ENCODE measurements around the gene MT4. TPM values are rescaled to one million over a fixed set of nuclear protein-coding genes. Genes with fewer than 3 reads are reported as not detected.
A peak's percentile ranks its signal among the peaks of the same experiment; 100 is the strongest.

MT4 gene
- total and polyA plus RNA-seq, 2 donors (not counting 3 experiments of a cell fraction or from before 2014, with no cell fraction given), result not detected

- Histone ChIP-seq H3K36me3 (ENCODE audit: control insufficient read depth in 2 of 2, extremely low read depth in 1 of 2, insufficient read depth in 2 of 2, low read length in 2 of 2) (no peaks in the 10 kb centered on the region), H3K4me1 (ENCODE audit: control insufficient read depth, extremely low read depth, insufficient read depth, low read length) (peaks cover 35% of the 10 kb centered on the region), H3K27me3 (ENCODE audit: control insufficient read depth in 2 of 2, insufficient read depth in 2 of 2, low read length in 2 of 2) (no peaks in the 10 kb centered on the region), H3K4me3 (replicated peaks in 1 of 3; ENCODE audit: insufficient read depth in 1 of 3, low read depth in 1 of 3, low read length in 3 of 3) (no peak overlapping the region), H2AFZ (ENCODE audit: low read depth, low read length) (no peak overlapping the region), H3K79me2 (ENCODE audit: control insufficient read depth, insufficient read depth, low read length) (peaks cover 12% of the 10 kb centered on the region), H4K20me1 (replicated peaks; ENCODE audit: control insufficient read depth, extremely low read depth, insufficient read depth, low read length) (no peaks in the 10 kb centered on the region), H3K9me1 (replicated peaks; ENCODE audit: control insufficient read depth, extremely low read depth, insufficient read depth, low read length) (no peaks in the 10 kb centered on the region), H3K9me3 (replicated peaks; ENCODE audit: control insufficient read depth, insufficient read depth, low read length) (no peaks in the 10 kb centered on the region), H3K4me2 (ENCODE audit: insufficient read depth, low read length) (peak overlapping the region; percentile 77), H3K9ac (replicated peaks; ENCODE audit: extremely low read depth, insufficient read depth, low read length) (peak overlapping the region; percentile 77), H3K27ac (ENCODE audit: insufficient read depth, low read depth, low read length) (peak overlapping the region; percentile 99)
- DNase-seq (ENCODE audit: low read depth, low spot score) (no peak), FAIRE-seq (no peak)
- intact Hi-C loops (cut with micrococcal nuclease) (no loop called here), dilution Hi-C loops (cut with MboI; ENCODE audit: extremely low pct_ligation_motif_present, low sequenced_read_pairs) (no loop called here)
- ChIA-PET POLR2A (interaction anchor here (3.4 kb wide), 1 partner anchor 20 kb away, joined by 20 read pairs; the partner anchor contains the start of gene MT1E), CTCF (interaction anchor here (3.2 to 7.8 kb wide), 3 partner anchors 29 to 96 kb away, joined by 14 to 118 read pairs (median 113); no protein-coding TSS in a partner anchor)
- no peak for TF ChIP-seq GATA2 (IDR thresholded peaks at IDR 0.05; ENCODE audit: insufficient read depth, insufficient read length, low read depth, low read length)
- BruUV-seq (replicated peaks), result no TSS peak
Measured at GRCh38 chr16:56605475-56605874, 40.6 kb downstream of the MT4 start.

- ChIA-PET CTCF (interaction anchor here (1.0 to 7.8 kb wide), 6 partner anchors 20 to 122 kb away, joined by 4 to 118 read pairs (median 4); partner anchors contain the start of gene MT1E), POLR2A (interaction anchor here (0.7 to 3.4 kb wide), 3 partner anchors 20 to 90 kb away, joined by 3 to 20 read pairs (median 4); partner anchors contain the start of gene MT1E)
- TF ChIP-seq FOS (IDR thresholded peaks at IDR 0.05; ENCODE audit: borderline replicate concordance, insufficient read depth, low read length) (peak; percentile 78), JUN (IDR thresholded peaks at IDR 0.05; ENCODE audit: borderline replicate concordance, insufficient read depth, insufficient read length, low read depth) (peak; percentile 78), GATA2 (IDR thresholded peaks at IDR 0.05; ENCODE audit: insufficient read depth, insufficient read length, low read depth, low read length) (peak; percentile 67), MYC (IDR thresholded peaks at IDR 0.05; ENCODE audit: low read depth, low read length) (no peak), POLR2A (IDR thresholded peaks at IDR 0.05; ENCODE audit: low read depth, low read length) (no peak)
- Histone ChIP-seq H3K9me1 (replicated peaks; ENCODE audit: control insufficient read depth, extremely low read depth, insufficient read depth, low read length) (no peaks in the 10 kb centered on the region), H3K27me3 (ENCODE audit: control insufficient read depth in 2 of 2, insufficient read depth in 2 of 2, low read length in 2 of 2) (no peaks in the 10 kb centered on the region), H3K27ac (ENCODE audit: insufficient read depth, low read depth, low read length) (peak overlapping the region; percentile 99), H3K4me1 (ENCODE audit: control insufficient read depth, extremely low read depth, insufficient read depth, low read length) (peaks cover 41% of the 10 kb centered on the region), H3K4me2 (ENCODE audit: insufficient read depth, low read length) (peak overlapping the region; percentile 77), H4K20me1 (replicated peaks; ENCODE audit: control insufficient read depth, extremely low read depth, insufficient read depth, low read length) (no peaks in the 10 kb centered on the region), H3K4me3 (replicated peaks in 1 of 3; ENCODE audit: insufficient read depth in 1 of 3, low read depth in 1 of 3, low read length in 3 of 3) (peak overlapping the region in 1 of 3 experiments; percentile 8), H3K9ac (replicated peaks; ENCODE audit: extremely low read depth, insufficient read depth, low read length) (peak overlapping the region; percentile 77), H3K9me3 (replicated peaks; ENCODE audit: control insufficient read depth, insufficient read depth, low read length) (no peaks in the 10 kb centered on the region), H2AFZ (ENCODE audit: low read depth, low read length) (no peak overlapping the region), H3K36me3 (ENCODE audit: control insufficient read depth in 2 of 2, extremely low read depth in 1 of 2, insufficient read depth in 2 of 2, low read length in 2 of 2) (no peaks in the 10 kb centered on the region), H3K79me2 (ENCODE audit: control insufficient read depth, insufficient read depth, low read length) (peaks cover 12% of the 10 kb centered on the region)
- dilution Hi-C loops (cut with MboI; ENCODE audit: extremely low pct_ligation_motif_present, low sequenced_read_pairs), result no loop called here
- peak; percentile 50 for FAIRE-seq
- no peak for DNase-seq (ENCODE audit: low read depth, low spot score)
- intact Hi-C loops (cut with micrococcal nuclease), result loop anchor here (2.0 kb wide), 2 partner anchors 155 to 581 kb away; partner anchors contain the start of genes NUDT21, OGFOD1, PSME3IP1 and RSPRY1
- no TSS peak for BruUV-seq (replicated peaks)
Measured at GRCh38 chr16:56606071-56606475, 41.2 kb downstream of the MT4 start.

Data from endothelial cell of umbilical vein (primary cell).